Limb (tissue), 2 donors: ENCODE data around the gene FAS.

Experiments
- DNase-seq, 2 donors: peaks; one replicate each; pipeline ENCODE4 v3.0.0-alpha.2; 2016; ENCODE audit errors: extremely low spot score in 2 of 2

FAS gene

GRCh38 chr10:89035461-89035860 is 44.9 kb downstream of the FAS start:
- DNase-seq: no peak

GRCh38 chr10:89037096-89037495 is 46.5 kb downstream of the FAS start:
- no peak for DNase-seq

GRCh38 chr10:89042562-89042961 is 52.0 kb downstream of the FAS start:
- DNase-seq: no peak

GRCh38 chr10:89043052-89043451 is 52.5 kb downstream of the FAS start:
- no peak for DNase-seq

- no peak for DNase-seq
Measured at GRCh38 chr10:89047397-89047796, 56.8 kb downstream of the FAS start.

- no peak for DNase-seq
Measured at GRCh38 chr10:89051593-89051992, 61.0 kb downstream of the FAS start.

GRCh38 chr10:89053555-89053954 is 63.0 kb downstream of the FAS start:
- no peak for DNase-seq

- DNase-seq: no peak
Measured at GRCh38 chr10:89055159-89055558, 64.6 kb downstream of the FAS start.

- no peak for DNase-seq
Measured at GRCh38 chr10:89062861-89063260, 72.3 kb downstream of the FAS start.

- DNase-seq: no peak
Measured at GRCh38 chr10:89063465-89063864, 72.9 kb downstream of the FAS start.

GRCh38 chr10:89064748-89065147 is 74.2 kb downstream of the FAS start:
- DNase-seq: no peak
